Measurements from ENCODE around the gene RGS18.

Gene RGS18

GRCh38 chr1:192171123-192171522, 12.9 kb downstream of the RGS18 start:
- no peak overlapping the region for H3K4me3 ChIP-seq
- TF ChIP-seq, protein P1, sequence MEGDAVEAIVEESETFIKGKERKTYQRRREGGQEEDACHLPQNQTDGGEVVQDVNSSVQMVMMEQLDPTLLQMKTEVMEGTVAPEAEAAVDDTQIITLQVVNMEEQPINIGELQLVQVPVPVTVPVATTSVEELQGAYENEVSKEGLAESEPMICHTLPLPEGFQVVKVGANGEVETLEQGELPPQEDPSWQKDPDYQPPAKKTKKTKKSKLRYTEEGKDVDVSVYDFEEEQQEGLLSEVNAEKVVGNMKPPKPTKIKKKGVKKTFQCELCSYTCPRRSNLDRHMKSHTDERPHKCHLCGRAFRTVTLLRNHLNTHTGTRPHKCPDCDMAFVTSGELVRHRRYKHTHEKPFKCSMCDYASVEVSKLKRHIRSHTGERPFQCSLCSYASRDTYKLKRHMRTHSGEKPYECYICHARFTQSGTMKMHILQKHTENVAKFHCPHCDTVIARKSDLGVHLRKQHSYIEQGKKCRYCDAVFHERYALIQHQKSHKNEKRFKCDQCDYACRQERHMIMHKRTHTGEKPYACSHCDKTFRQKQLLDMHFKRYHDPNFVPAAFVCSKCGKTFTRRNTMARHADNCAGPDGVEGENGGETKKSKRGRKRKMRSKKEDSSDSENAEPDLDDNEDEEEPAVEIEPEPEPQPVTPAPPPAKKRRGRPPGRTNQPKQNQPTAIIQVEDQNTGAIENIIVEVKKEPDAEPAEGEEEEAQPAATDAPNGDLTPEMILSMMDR (IDR thresholded peaks at IDR 0.05) = no peak
- no peak for DNase-seq (ENCODE audit: low spot score)
- no peak overlapping the region for H3K27ac ChIP-seq

- no peak for DNase-seq (ENCODE audit: low spot score)
- TF ChIP-seq, protein P1 (IDR thresholded peaks at IDR 0.05) = no peak
- no peak overlapping the region for H3K27ac ChIP-seq
- no peak overlapping the region for H3K4me3 ChIP-seq
Observed at GRCh38 chr1:192175971-192176370, 17.7 kb downstream of the RGS18 start.

DNA sequence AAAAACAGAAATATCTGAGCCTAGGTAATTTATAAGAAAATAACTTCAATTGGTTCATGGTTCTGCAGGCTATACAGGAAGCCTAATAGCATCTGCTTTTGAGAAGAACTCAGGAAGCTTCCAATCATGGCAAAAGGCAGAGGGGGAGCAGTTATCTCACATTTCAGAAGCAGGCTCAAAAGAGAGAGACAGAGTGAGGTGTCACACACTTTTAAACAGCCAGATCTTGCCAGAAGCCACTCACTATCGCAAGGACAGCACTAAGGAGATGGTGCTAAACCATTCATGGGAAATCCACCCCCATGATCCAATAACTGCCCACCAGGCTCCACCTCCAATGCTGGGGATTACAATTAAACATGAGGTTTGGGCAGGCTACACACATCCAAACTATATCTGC, 25.5 kb downstream of the RGS18 start:
- Histone ChIP-seq H3K27ac (no peak overlapping the region), H3K4me3 (no peak overlapping the region)
- no peak for DNase-seq (ENCODE audit: low spot score)
- TF ChIP-seq, protein P1 (IDR thresholded peaks at IDR 0.05) = no peak

DNA sequence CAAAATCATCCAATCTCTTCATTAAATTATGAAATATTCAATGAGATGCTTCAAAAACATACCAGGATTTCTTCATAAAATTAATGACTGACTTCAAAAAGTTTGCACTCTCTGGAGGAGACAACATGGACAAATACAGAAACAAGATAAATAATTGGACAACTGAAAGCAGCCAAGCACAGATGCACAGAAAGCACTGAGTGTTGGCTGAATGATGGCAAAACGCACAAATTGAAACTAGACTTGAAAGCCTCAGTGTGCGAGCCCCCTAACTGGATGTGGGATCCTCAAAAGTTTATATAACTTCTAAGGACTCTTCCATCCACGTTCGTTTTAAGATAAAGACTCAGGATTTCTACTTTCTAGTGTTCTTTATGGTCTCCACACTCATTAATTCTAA, 27.9 kb downstream of the RGS18 start:
- Histone ChIP-seq H3K4me3 (no peak overlapping the region), H3K27ac (no peak overlapping the region)
- TF ChIP-seq, protein P1 (IDR thresholded peaks at IDR 0.05) = no peak
- DNase-seq (ENCODE audit: low spot score) = no peak

DNA sequence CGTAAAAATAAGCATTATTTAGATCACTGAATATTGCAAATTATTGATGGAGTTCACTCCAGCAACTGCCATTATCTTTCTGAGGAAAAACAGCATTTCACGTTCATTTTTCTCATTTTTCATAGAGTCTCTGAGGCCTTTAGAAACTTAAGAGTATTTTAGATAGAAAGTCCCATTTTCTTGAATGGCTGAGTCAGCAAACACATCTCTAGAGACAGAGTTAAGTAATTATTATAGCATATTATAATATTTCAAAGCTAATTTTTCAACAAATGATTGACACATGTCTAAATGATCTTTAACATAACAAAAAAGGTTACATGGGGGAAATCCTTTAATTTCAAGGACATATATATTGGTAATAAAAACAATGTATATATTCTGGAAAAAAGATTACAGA, 31.8 kb downstream of the RGS18 start:
- DNase-seq (ENCODE audit: low spot score) = no peak
- TF ChIP-seq, protein P1 (IDR thresholded peaks at IDR 0.05) = no peak
- Histone ChIP-seq H3K4me3 (no peak overlapping the region), H3K27ac (no peak overlapping the region)

- H3K4me3 ChIP-seq = no peak overlapping the region
- TF ChIP-seq, protein P1 (IDR thresholded peaks at IDR 0.05) = no peak
- no peak overlapping the region for H3K27ac ChIP-seq
- DNase-seq (ENCODE audit: low spot score) = no peak
Observed at GRCh38 chr1:192201303-192201702, 43.0 kb downstream of the RGS18 start.

GRCh38 chr1:192224396-192224795, 66.1 kb downstream of the RGS18 start:
- DNase-seq (ENCODE audit: low spot score) = no peak
- TF ChIP-seq, protein P1 (IDR thresholded peaks at IDR 0.05) = no peak
- no peak overlapping the region for H3K27ac ChIP-seq

More at GRCh38 chr1:192224396-192224795, 66.1 kb downstream of the RGS18 start:
- H3K4me3 ChIP-seq = no peak overlapping the region

Measured in coronary artery (tissue), 2 donors.